ENCODE data around the gene IL26. TPM values are rescaled to one million over a fixed set of nuclear protein-coding genes. Genes with fewer than 3 reads are reported as not detected.

Gene IL26
- total RNA-seq, 2 experiments from 2014 or later: 0.25 TPM; not detected in 1

DNA sequence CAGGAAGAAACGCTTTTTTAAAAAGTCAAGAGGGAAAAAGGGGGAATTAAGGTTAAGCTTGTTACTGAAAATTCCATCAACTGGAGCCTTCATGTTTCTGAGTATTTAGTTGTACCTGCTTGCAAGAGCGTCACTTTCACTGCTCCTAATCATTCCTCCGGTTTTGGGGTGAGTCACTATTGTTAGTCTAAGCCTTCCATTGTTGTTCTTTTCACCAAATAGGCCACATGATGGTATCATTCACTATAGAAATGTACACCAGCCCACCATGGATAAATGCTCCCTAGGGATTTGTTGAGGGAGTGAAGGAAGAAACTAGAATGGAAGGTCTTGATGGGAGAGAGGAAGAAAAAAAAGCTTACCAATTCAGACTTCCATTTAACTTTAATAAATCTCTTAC is 24.8 kb upstream of the IL26 start:
- H3K9me3 Mint-ChIP-seq: no peaks in the 10 kb centered on the region
- H3K4me1 ChIP-seq (ENCODE audit: insufficient read depth, low read length): no peaks in the 10 kb centered on the region
- no peaks in the 10 kb centered on the region for H3K4me1 Mint-ChIP-seq (ENCODE audit: low read depth)
- H3K4me3 ChIP-seq (ENCODE audit: low read length): no peak overlapping the region
- no peak overlapping the region for H3K4me3 Mint-ChIP-seq
- H3K36me3 ChIP-seq (ENCODE audit: insufficient read depth, low read length): no peaks in the 10 kb centered on the region
- ChIA-PET CTCF (interaction anchor here (1.4 kb wide), 1 partner anchor 9 kb away, joined by 3 read pairs; no protein-coding TSS in a partner anchor), POLR2A (no interaction called here)
- no peak overlapping the region for H3K27ac Mint-ChIP-seq
- ATAC-seq (ENCODE audit: poor library complexity) (no peak), DNase-seq (no peak)
- no peak overlapping the region for H3K27ac ChIP-seq (ENCODE audit: low read depth in 1 of 2, low read length in 2 of 2)
- H3K9me3 ChIP-seq (ENCODE audit: control insufficient read depth in 1 of 2, insufficient read depth in 1 of 2, low read length in 2 of 2): no peaks in the 10 kb centered on the region
- intact Hi-C loops (cut with DNase I, micrococcal nuclease): no loop called here
- H3K36me3 Mint-ChIP-seq (ENCODE audit: low read depth): no peaks in the 10 kb centered on the region
- no peak for TF ChIP-seq CTCF (IDR thresholded peaks at IDR 0.05)
- no peaks in the 10 kb centered on the region for H3K27me3 ChIP-seq (ENCODE audit: control insufficient read depth in 1 of 2, insufficient read depth in 2 of 2, low read length in 2 of 2)
- H3K27me3 Mint-ChIP-seq: no peaks in the 10 kb centered on the region

- ChIA-PET POLR2A (no interaction called here), CTCF (no interaction called here)
- ATAC-seq (ENCODE audit: poor library complexity) (no peak), DNase-seq (no peak)
- H3K9me3 ChIP-seq (ENCODE audit: control insufficient read depth in 1 of 2, insufficient read depth in 1 of 2, low read length in 2 of 2): no peaks in the 10 kb centered on the region
- Mint-ChIP-seq H3K36me3 (ENCODE audit: low read depth) (no peaks in the 10 kb centered on the region), H3K4me1 (ENCODE audit: low read depth) (no peaks in the 10 kb centered on the region), H3K27ac (no peak overlapping the region), H3K27me3 (no peaks in the 10 kb centered on the region), H3K4me3 (no peak overlapping the region), H3K9me3 (no peaks in the 10 kb centered on the region)
- no peaks in the 10 kb centered on the region for H3K36me3 ChIP-seq (ENCODE audit: insufficient read depth, low read length)
- H3K4me1 ChIP-seq (ENCODE audit: insufficient read depth, low read length): no peaks in the 10 kb centered on the region
- no peak overlapping the region for H3K27ac ChIP-seq (ENCODE audit: low read depth in 1 of 2, low read length in 2 of 2)
- no peak overlapping the region for H3K4me3 ChIP-seq (ENCODE audit: low read length)
- intact Hi-C loops (cut with DNase I, micrococcal nuclease): no loop called here
- H3K27me3 ChIP-seq (ENCODE audit: control insufficient read depth in 1 of 2, insufficient read depth in 2 of 2, low read length in 2 of 2): no peaks in the 10 kb centered on the region
- TF ChIP-seq CTCF (IDR thresholded peaks at IDR 0.05): no peak
Measured at GRCh38 chr12:68247785-68248184, 22.2 kb upstream of the IL26 start.

GRCh38 chr12:68246350-68246749 is 20.7 kb upstream of the IL26 start:
- intact Hi-C loops (cut with DNase I, micrococcal nuclease): no loop called here
- peaks cover under 1% of the 10 kb centered on the region for H3K4me1 Mint-ChIP-seq (ENCODE audit: low read depth)
- no peaks in the 10 kb centered on the region for H3K27me3 ChIP-seq (ENCODE audit: control insufficient read depth in 1 of 2, insufficient read depth in 2 of 2, low read length in 2 of 2)
- H3K27me3 Mint-ChIP-seq: no peaks in the 10 kb centered on the region
- H3K9me3 ChIP-seq (ENCODE audit: control insufficient read depth in 1 of 2, insufficient read depth in 1 of 2, low read length in 2 of 2): no peaks in the 10 kb centered on the region
- no peaks in the 10 kb centered on the region for H3K36me3 ChIP-seq (ENCODE audit: insufficient read depth, low read length)
- ChIA-PET POLR2A (no interaction called here), CTCF (no interaction called here)
- no peak for DNase-seq
- H3K27ac ChIP-seq (ENCODE audit: low read depth in 1 of 2, low read length in 2 of 2): no peak overlapping the region
- no peak for ATAC-seq (ENCODE audit: poor library complexity)
- H3K4me3 ChIP-seq (ENCODE audit: low read length): no peak overlapping the region
- no peaks in the 10 kb centered on the region for H3K9me3 Mint-ChIP-seq
- no peak overlapping the region for H3K27ac Mint-ChIP-seq
- no peaks in the 10 kb centered on the region for H3K36me3 Mint-ChIP-seq (ENCODE audit: low read depth)
- no peaks in the 10 kb centered on the region for H3K4me1 ChIP-seq (ENCODE audit: insufficient read depth, low read length)
- H3K4me3 Mint-ChIP-seq: no peak overlapping the region
- TF ChIP-seq CTCF (IDR thresholded peaks at IDR 0.05): no peak

All from CD4-positive, alpha-beta T cell (primary cell).